ENCODE results near the gene DYNC1LI1. TPM values are rescaled to one million over a fixed set of nuclear protein-coding genes. Genes with fewer than 3 reads are reported as not detected.
"Not testable (repeated sequence)": the region's sequence is repeated elsewhere in the genome, so short reads cannot be mapped to it uniquely, and the experiment has no call there.

The DYNC1LI1 gene
- total and polyA plus RNA-seq, 2 experiments from 2014 or later = 40.8 to 56.4 TPM

DNA sequence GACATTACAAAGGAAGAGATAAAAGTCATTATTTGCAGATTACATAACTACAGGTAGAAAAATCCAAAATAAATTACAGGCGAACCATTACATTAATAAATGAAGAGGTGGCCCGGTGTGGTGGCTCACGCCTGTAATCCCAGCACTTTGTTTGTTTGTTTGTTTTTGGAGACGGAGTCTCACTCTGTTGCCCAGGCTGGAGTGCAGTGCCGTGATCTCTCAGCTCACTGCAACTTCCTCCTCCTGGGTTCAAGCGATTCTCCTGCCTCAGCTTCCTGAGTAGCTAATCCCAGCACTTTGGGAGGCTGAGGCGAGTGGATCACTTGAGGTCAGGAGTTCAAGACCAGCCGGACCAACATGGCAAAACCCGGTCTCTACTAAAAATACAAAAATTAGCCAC is 53.9 kb downstream of the DYNC1LI1 start:
- H3K79me2 ChIP-seq; DNase-seq (ENCODE audit: low spot score); H4K20me1 ChIP-seq (ENCODE audit: insufficient read depth, poor library complexity, severe bottlenecking); H3K9me2 ChIP-seq (replicated peaks; ENCODE audit: insufficient read depth); H3K27ac ChIP-seq; H3K4me1 ChIP-seq (ENCODE audit: insufficient read depth); H3K4me2 ChIP-seq; H3K4me3 ChIP-seq; H3K36me3 ChIP-seq (replicated peaks; ENCODE audit: insufficient read depth, low read depth); H2AFZ ChIP-seq; H3K27me3 ChIP-seq; H3K9me3 ChIP-seq (ENCODE audit: low read depth): not testable (repeated sequence)
- 95% methylated on average over 9 of the region's 9 CpGs for WGBS (ENCODE audit: low lambda C conversion rate, missing lambda C conversion rate)

DNA sequence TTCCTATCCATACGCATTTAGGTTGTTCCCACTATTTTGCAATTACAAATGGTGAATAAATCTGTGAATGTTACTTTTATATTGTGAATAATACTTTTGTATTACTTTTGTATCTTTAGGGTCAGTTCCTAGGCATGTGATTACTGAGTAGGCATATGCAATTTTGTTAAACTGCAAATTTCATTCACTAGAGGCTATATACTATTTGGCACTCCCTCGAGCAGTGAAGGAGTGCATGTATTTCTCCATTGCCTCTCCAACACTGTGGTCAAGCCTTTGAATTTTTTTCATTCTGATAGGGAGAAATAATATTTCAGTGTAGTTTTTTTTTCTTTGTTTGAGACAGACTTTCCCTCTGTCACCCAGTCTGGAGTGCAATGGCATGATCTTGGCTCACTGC is 59.7 kb downstream of the DYNC1LI1 start:
- Histone ChIP-seq H3K9me2 (replicated peaks; ENCODE audit: insufficient read depth) (no peaks in the 10 kb centered on the region), H3K27ac (no peak overlapping the region), H3K79me2 (no peaks in the 10 kb centered on the region), H3K9me3 (ENCODE audit: low read depth) (no peaks in the 10 kb centered on the region), H3K36me3 (replicated peaks; ENCODE audit: insufficient read depth, low read depth) (no peaks in the 10 kb centered on the region), H2AFZ (no peak overlapping the region), H3K27me3 (no peaks in the 10 kb centered on the region), H3K4me3 (no peak overlapping the region), H3K4me2 (no peak overlapping the region), H4K20me1 (ENCODE audit: insufficient read depth, poor library complexity, severe bottlenecking) (no peaks in the 10 kb centered on the region), H3K4me1 (ENCODE audit: insufficient read depth) (no peaks in the 10 kb centered on the region)
- DNase-seq (ENCODE audit: low spot score) = no peak
- WGBS (ENCODE audit: low lambda C conversion rate, missing lambda C conversion rate) = 96% methylated on average over 2 of the region's 2 CpGs
- TF ChIP-seq EZH2phosphoT487 (IDR thresholded peaks at IDR 0.05; ENCODE audit: low read depth, severe bottlenecking, unreplicated experiment) (no peak), EZH2 (IDR thresholded peaks at IDR 0.05; ENCODE audit: borderline replicate concordance) (no peak)
- TF ChIP-seq, protein P1, sequence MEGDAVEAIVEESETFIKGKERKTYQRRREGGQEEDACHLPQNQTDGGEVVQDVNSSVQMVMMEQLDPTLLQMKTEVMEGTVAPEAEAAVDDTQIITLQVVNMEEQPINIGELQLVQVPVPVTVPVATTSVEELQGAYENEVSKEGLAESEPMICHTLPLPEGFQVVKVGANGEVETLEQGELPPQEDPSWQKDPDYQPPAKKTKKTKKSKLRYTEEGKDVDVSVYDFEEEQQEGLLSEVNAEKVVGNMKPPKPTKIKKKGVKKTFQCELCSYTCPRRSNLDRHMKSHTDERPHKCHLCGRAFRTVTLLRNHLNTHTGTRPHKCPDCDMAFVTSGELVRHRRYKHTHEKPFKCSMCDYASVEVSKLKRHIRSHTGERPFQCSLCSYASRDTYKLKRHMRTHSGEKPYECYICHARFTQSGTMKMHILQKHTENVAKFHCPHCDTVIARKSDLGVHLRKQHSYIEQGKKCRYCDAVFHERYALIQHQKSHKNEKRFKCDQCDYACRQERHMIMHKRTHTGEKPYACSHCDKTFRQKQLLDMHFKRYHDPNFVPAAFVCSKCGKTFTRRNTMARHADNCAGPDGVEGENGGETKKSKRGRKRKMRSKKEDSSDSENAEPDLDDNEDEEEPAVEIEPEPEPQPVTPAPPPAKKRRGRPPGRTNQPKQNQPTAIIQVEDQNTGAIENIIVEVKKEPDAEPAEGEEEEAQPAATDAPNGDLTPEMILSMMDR (IDR thresholded peaks at IDR 0.05; ENCODE audit: poor library complexity) = no peak

DNA sequence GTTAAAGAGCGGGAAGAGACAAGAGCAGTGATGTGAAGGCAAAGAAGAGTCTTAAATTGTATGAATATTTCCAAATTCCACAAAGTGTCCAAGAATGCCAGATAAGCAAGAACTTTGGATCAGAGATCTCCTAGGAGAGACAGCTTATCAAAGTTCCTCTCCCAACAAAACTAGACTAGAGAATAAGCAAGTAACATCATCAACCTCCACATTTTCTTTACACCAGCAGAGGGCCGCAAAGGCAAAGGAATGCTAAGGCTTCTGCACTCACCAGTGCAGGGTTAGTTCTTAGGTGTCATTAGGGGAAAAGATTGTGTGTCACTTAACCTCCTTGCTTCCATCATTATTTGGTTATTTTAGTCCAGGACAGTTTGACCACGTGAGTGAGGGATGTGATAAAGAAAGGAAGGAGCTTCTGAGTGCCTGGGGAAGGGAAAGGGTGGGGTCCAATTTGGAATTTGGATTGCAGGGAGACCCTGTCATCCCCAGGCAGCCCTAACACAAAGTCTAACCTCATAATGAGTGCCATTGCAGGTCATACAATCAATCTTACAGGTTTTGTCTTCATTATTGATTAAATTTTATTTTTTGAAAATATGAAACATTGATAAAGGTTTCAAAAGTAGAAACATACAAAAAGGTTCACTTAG is 60.5 kb downstream of the DYNC1LI1 start:
- TF ChIP-seq, protein P1 (IDR thresholded peaks at IDR 0.05; ENCODE audit: poor library complexity) = peak; percentile 89
- no peak for TF ChIP-seq EZH2phosphoT487 (IDR thresholded peaks at IDR 0.05; ENCODE audit: low read depth, severe bottlenecking, unreplicated experiment)
- TF ChIP-seq EZH2 (IDR thresholded peaks at IDR 0.05; ENCODE audit: borderline replicate concordance) = no peak
- WGBS (ENCODE audit: low lambda C conversion rate, missing lambda C conversion rate) = 31% methylated on average over 3 of the region's 3 CpGs
- Histone ChIP-seq H3K27me3 (no peaks in the 10 kb centered on the region), H3K79me2 (no peaks in the 10 kb centered on the region), H3K4me1 (ENCODE audit: insufficient read depth) (no peaks in the 10 kb centered on the region), H3K27ac (no peak overlapping the region), H3K9me3 (ENCODE audit: low read depth) (no peaks in the 10 kb centered on the region), H2AFZ (no peak overlapping the region), H3K9me2 (replicated peaks; ENCODE audit: insufficient read depth) (no peaks in the 10 kb centered on the region), H3K4me3 (no peak overlapping the region), H4K20me1 (ENCODE audit: insufficient read depth, poor library complexity, severe bottlenecking) (no peaks in the 10 kb centered on the region), H3K4me2 (no peak overlapping the region), H3K36me3 (replicated peaks; ENCODE audit: insufficient read depth, low read depth) (no peaks in the 10 kb centered on the region)
- DNase-seq (ENCODE audit: low spot score) = peak; percentile 79

DNA sequence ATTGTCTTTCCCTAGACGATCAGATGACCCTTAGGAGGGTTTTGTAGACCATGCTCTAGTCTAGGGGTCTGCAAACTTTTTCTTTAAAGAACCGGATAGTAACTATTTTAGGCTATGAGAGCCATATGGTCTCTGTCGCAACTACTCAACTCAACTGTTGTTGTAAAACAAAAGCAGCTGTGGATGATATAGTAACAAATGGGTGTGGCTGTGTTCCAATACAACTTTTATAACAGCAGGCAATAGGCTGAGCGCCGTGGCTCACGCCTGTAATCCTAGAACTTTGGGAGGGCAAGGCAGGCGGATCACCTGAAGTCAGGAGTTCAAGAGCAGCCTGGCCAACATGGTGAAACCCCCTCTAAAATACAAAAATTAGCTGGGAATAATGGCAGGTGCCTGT is 61.9 kb downstream of the DYNC1LI1 start:
- 56% methylated on average over 7 of the region's 7 CpGs for WGBS (ENCODE audit: low lambda C conversion rate, missing lambda C conversion rate)
- H3K4me2 ChIP-seq = no peak overlapping the region
- TF ChIP-seq, protein P1 (IDR thresholded peaks at IDR 0.05; ENCODE audit: poor library complexity) = no peak
- TF ChIP-seq EZH2 (IDR thresholded peaks at IDR 0.05; ENCODE audit: borderline replicate concordance) (no peak), EZH2phosphoT487 (IDR thresholded peaks at IDR 0.05; ENCODE audit: low read depth, severe bottlenecking, unreplicated experiment) (no peak)
- DNase-seq (ENCODE audit: low spot score) = peak; percentile 20
- no peaks in the 10 kb centered on the region for H3K9me2 ChIP-seq (replicated peaks; ENCODE audit: insufficient read depth)
- no peaks in the 10 kb centered on the region for H3K9me3 ChIP-seq (ENCODE audit: low read depth)
- H4K20me1 ChIP-seq (ENCODE audit: insufficient read depth, poor library complexity, severe bottlenecking) = no peaks in the 10 kb centered on the region
- H3K27me3 ChIP-seq = no peaks in the 10 kb centered on the region
- H3K79me2 ChIP-seq = no peaks in the 10 kb centered on the region
- no peak overlapping the region for H3K27ac ChIP-seq
- H2AFZ ChIP-seq = no peak overlapping the region
- H3K4me1 ChIP-seq (ENCODE audit: insufficient read depth) = no peaks in the 10 kb centered on the region
- no peak overlapping the region for H3K4me3 ChIP-seq
- no peaks in the 10 kb centered on the region for H3K36me3 ChIP-seq (replicated peaks; ENCODE audit: insufficient read depth, low read depth)

Data from hepatocyte (in vitro differentiated cells).